Aorta (tissue), 5 donors: ENCODE results near the gene FAM227B. TPM values are rescaled to one million over a fixed set of nuclear protein-coding genes. Genes with fewer than 3 reads are reported as not detected.
"Not testable (repeated sequence)": the region's sequence is repeated elsewhere in the genome, so short reads cannot be mapped to it uniquely, and the experiment has no call there.

Experiments used
- ATAC-seq: fragments of 200-7000 bp; cut with Tn5 transposase; one replicate; pipeline ENCODE4 v1.9.1; 2022; ENCODE audit warnings: moderate library complexity; ENCODE audit not compliant: low FRiP score
- DNase-seq, 2 donors: peaks; one replicate each; pipeline ENCODE4 v3.0.0-alpha.2; 2020
- H3K27ac ChIP-seq, 2 donors: one replicate each; pipeline ENCODE4 v1.5.1; 2013; ENCODE audit warnings: low read length in 2 of 2, mild to moderate bottlenecking in 2 of 2, moderate library complexity in 2 of 2, control low read depth in 1 of 2, inconsistent platforms in 1 of 2, low read depth in 1 of 2
- H3K27me3 ChIP-seq, 2 donors: one replicate each; pipeline ENCODE4 v1.6.1; 2013; ENCODE audit warnings: control low read depth in 1 of 2, low read length in 1 of 2, mild to moderate bottlenecking in 1 of 2, moderate library complexity in 1 of 2; ENCODE audit not compliant: insufficient read depth in 2 of 2, control insufficient read depth in 1 of 2
- H3K36me3 ChIP-seq, 2 donors: one replicate each; pipeline ENCODE4 v1.6.1; 2013; ENCODE audit warnings: control low read depth in 1 of 2, low read length in 1 of 2, mild to moderate bottlenecking in 1 of 2; ENCODE audit not compliant: insufficient read depth in 2 of 2, control insufficient read depth in 1 of 2
- H3K4me1 ChIP-seq, 2 donors: one replicate each; pipeline ENCODE4 v1.6.1; 2013; ENCODE audit warnings: low read length in 2 of 2, control low read depth in 1 of 2, mild to moderate bottlenecking in 1 of 2, moderate library complexity in 1 of 2; ENCODE audit not compliant: insufficient read depth in 2 of 2, control insufficient read depth in 1 of 2
- H3K4me3 ChIP-seq, 2 donors: one replicate each; pipeline ENCODE4 v1.5.1; 2013; ENCODE audit warnings: low read length in 2 of 2, control low read depth in 1 of 2, mild to moderate bottlenecking in 1 of 2
- H3K9me3 ChIP-seq: one replicate; pipeline ENCODE4 v1.6.1; 2013; ENCODE audit warnings: mild to moderate bottlenecking, low read length; ENCODE audit not compliant: control insufficient read depth
- WGBS, 2 donors: extraction: QIAGEN DNeasy Blood & Tissue Kit; methylation state at CpG; one replicate each; pipeline ENCODE4 v1.1.7; 2013; 5-methylcytosine and 5-hydroxymethylcytosine counted together
- intact Hi-C, 2 donors: fragments of 100-400 bp; cut with DNase I; formaldehyde crosslinking; loops; one replicate each; pipeline versions ENCODE4 v1.14.2 to v1.15.0; 2022
- polyA plus RNA-seq, 2 donors: library from polyadenylated mRNA; stranded (reverse); fragments of 200-250 nt; gene quantifications; one replicate each; pipeline ENCODE4 v1.2.3, GENCODE V29; 2013
- total RNA-seq, 2 donors: library from RNA; stranded (reverse); fragmentation: NEBNext Ultra II Directional; extraction: Animal tissue kit (Norgen Biotek cat#: 25700); gene quantifications; one replicate each; pipeline ENCODE4 v1.2.1, GENCODE V29; 2021
- donor health status: healthy with polysubstance abuse.
- donor health status: Bipolar disorder and iron deficiency.
- donor health status: DM: no; HTN: no; CAD: no.
- donor health status: DM: no; HTN: no; CAD: no.
- donor health status: DM: yes; HTN: yes; CAD: no.

Gene FAM227B
- total and polyA plus RNA-seq, 4 donors, result 4.2 to 6.4 (median 5.0) TPM

- Histone ChIP-seq H3K36me3 (no peaks in the 10 kb centered on the region), H3K27ac (no peak overlapping the region), H3K4me1 (no peaks in the 10 kb centered on the region), H3K27me3 (no peaks in the 10 kb centered on the region), H3K4me3 (no peak overlapping the region), H3K9me3 (no peaks in the 10 kb centered on the region)
- DNase-seq, result no peak
- no peak for ATAC-seq
- intact Hi-C loops, result no loop called here
- 81 to 83% methylated on average over 2 of the region's 2 CpGs for WGBS, 2 donors
Observed at GRCh38 chr15:49472338-49472737, 148.3 kb downstream of the FAM227B start.

GRCh38 chr15:49471733-49472132 lies 148.9 kb downstream of the FAM227B start:
- H3K4me1 ChIP-seq, result no peaks in the 10 kb centered on the region
- intact Hi-C loops, result no loop called here
- no peak overlapping the region for H3K27ac ChIP-seq
- 77 to 80% methylated on average over 4 of the region's 4 CpGs for WGBS, 2 donors
- H3K4me3 ChIP-seq, result no peak overlapping the region
- H3K36me3 ChIP-seq, result no peaks in the 10 kb centered on the region
- ATAC-seq (no peak), DNase-seq (no peak)
- H3K9me3 ChIP-seq, result no peaks in the 10 kb centered on the region
- H3K27me3 ChIP-seq, result no peaks in the 10 kb centered on the region

GRCh38 chr15:49471248-49471647 lies 149.4 kb downstream of the FAM227B start:
- H3K9me3 ChIP-seq, DNase-seq, ATAC-seq, H3K4me3 ChIP-seq, H3K27ac ChIP-seq, H3K4me1 ChIP-seq, intact Hi-C loops, H3K36me3 ChIP-seq, H3K27me3 ChIP-seq: not testable (repeated sequence)
- WGBS, 2 donors, result 88 to 91% methylated on average over 4 of the region's 4 CpGs

- intact Hi-C loops, result no loop called here
- 56 to 65% methylated on average over 2 of the region's 2 CpGs for WGBS, 2 donors
- H3K4me1 ChIP-seq, result no peaks in the 10 kb centered on the region
Observed at GRCh38 chr15:49468481-49468839, 152.2 kb downstream of the FAM227B start.

GRCh38 chr15:49467746-49468480 lies 152.7 kb downstream of the FAM227B start:
- ATAC-seq (no peak), DNase-seq (no peak)
- no peak overlapping the region for H3K4me3 ChIP-seq
- no peak overlapping the region for H3K27ac ChIP-seq
- 75 to 79% methylated on average over 3 of the region's 3 CpGs for WGBS, 2 donors
- H3K27me3 ChIP-seq, result no peaks in the 10 kb centered on the region
- H3K9me3 ChIP-seq, result no peaks in the 10 kb centered on the region
- no peaks in the 10 kb centered on the region for H3K4me1 ChIP-seq
- intact Hi-C loops, result no loop called here
- no peaks in the 10 kb centered on the region for H3K36me3 ChIP-seq

More at GRCh38 chr15:49468481-49468839, 152.2 kb downstream of the FAM227B start:
- H3K4me3 ChIP-seq, result no peak overlapping the region
- H3K36me3 ChIP-seq, result no peaks in the 10 kb centered on the region
- H3K27me3 ChIP-seq, result no peaks in the 10 kb centered on the region
- DNase-seq (no peak), ATAC-seq (no peak)
- no peak overlapping the region for H3K27ac ChIP-seq
- H3K9me3 ChIP-seq, result no peaks in the 10 kb centered on the region

GRCh38 chr15:49466119-49466518 lies 154.5 kb downstream of the FAM227B start:
- Histone ChIP-seq H3K4me1 (no peaks in the 10 kb centered on the region), H3K36me3 (no peaks in the 10 kb centered on the region), H3K27me3 (no peaks in the 10 kb centered on the region), H3K27ac (no peak overlapping the region), H3K9me3 (no peaks in the 10 kb centered on the region), H3K4me3 (no peak overlapping the region)
- no peak for ATAC-seq
- intact Hi-C loops, result no loop called here
- no peak for DNase-seq
- WGBS, 2 donors, result 96 to 100% methylated on average over 1 of the region's 1 CpG

GRCh38 chr15:49464522-49464921 lies 156.1 kb downstream of the FAM227B start:
- Histone ChIP-seq H3K4me3 (no peak overlapping the region), H3K36me3 (no peaks in the 10 kb centered on the region), H3K27ac (no peak overlapping the region), H3K27me3 (no peaks in the 10 kb centered on the region), H3K9me3 (no peaks in the 10 kb centered on the region), H3K4me1 (no peaks in the 10 kb centered on the region)
- intact Hi-C loops, result no loop called here
- DNase-seq (no peak), ATAC-seq (no peak)
- WGBS, 2 donors, result 92 to 93% methylated on average over 3 of the region's 3 CpGs

- ATAC-seq (no peak), DNase-seq (no peak)
- Histone ChIP-seq H3K27me3 (no peaks in the 10 kb centered on the region), H3K36me3 (no peaks in the 10 kb centered on the region), H3K4me3 (no peak overlapping the region), H3K9me3 (no peaks in the 10 kb centered on the region), H3K4me1 (no peaks in the 10 kb centered on the region), H3K27ac (no peak overlapping the region)
- intact Hi-C loops, result no loop called here
- WGBS, 2 donors, result 5 to 8% methylated on average over 2 of the region's 2 CpGs
Observed at GRCh38 chr15:49462232-49462844, 158.3 kb downstream of the FAM227B start.

GRCh38 chr15:49460411-49460941 lies 160.1 kb downstream of the FAM227B start:
- Histone ChIP-seq H3K4me3 (no peak overlapping the region), H3K36me3 (no peaks in the 10 kb centered on the region), H3K9me3 (no peaks in the 10 kb centered on the region), H3K27me3 (no peaks in the 10 kb centered on the region), H3K27ac (no peak overlapping the region), H3K4me1 (no peaks in the 10 kb centered on the region)
- DNase-seq, result no peak
- intact Hi-C loops, result no loop called here
- ATAC-seq, result no peak
- 31 to 34% methylated on average over 2 of the region's 2 CpGs for WGBS, 2 donors
